ENCODE data around the gene DRC7. TPM values are rescaled to one million over a fixed set of nuclear protein-coding genes. Genes with fewer than 3 reads are reported as not detected.

Gene DRC7
- polyA plus RNA-seq, 4 donors: 0.37 TPM; not detected in 3

- DNase-seq (no peak), FAIRE-seq (no peak)
- WGBS, 3 donors: 92 to 94% (median 92%) methylated on average over 13 of the region's 13 CpGs
- Histone ChIP-seq H3K4me3 (ENCODE audit: low read depth in 1 of 3, low read length in 3 of 3) (no peak overlapping the region), H3K27me3 (ENCODE audit: control insufficient read depth in 3 of 3, insufficient read depth in 3 of 3, low read length in 3 of 3) (no peaks in the 10 kb centered on the region), H3K4me1 (ENCODE audit: control insufficient read depth in 3 of 3, insufficient read depth in 2 of 3, low read depth in 1 of 3, low read length in 2 of 3) (no peaks in the 10 kb centered on the region), H3K36me3 (ENCODE audit: control insufficient read depth in 3 of 3, insufficient read depth in 2 of 3, low read depth in 1 of 3, low read length in 3 of 3) (peaks cover 0 to 95% (median 3%) of the 10 kb centered on the region in 3 donors), H3K9me3 (ENCODE audit: control insufficient read depth in 2 of 2, insufficient read depth in 1 of 2, low read depth in 1 of 2, low read length in 1 of 2) (no peaks in the 10 kb centered on the region), H3K27ac (ENCODE audit: low read depth in 1 of 3, low read length in 2 of 3) (no peak overlapping the region)
Observed at GRCh38 chr16:57657228-57657627, 37.4 kb upstream of the DRC7 start.

- no peaks in the 10 kb centered on the region for H3K4me1 ChIP-seq (ENCODE audit: control insufficient read depth in 3 of 3, insufficient read depth in 2 of 3, low read depth in 1 of 3, low read length in 2 of 3)
- H3K4me3 ChIP-seq (ENCODE audit: low read depth in 1 of 3, low read length in 3 of 3): no peak overlapping the region
- no peak for DNase-seq
- WGBS, 3 donors: 87 to 90% (median 89%) methylated on average over 10 of the region's 10 CpGs
- FAIRE-seq: no peak
- H3K27ac ChIP-seq (ENCODE audit: low read depth in 1 of 3, low read length in 2 of 3): no peak overlapping the region
- no peaks in the 10 kb centered on the region for H3K27me3 ChIP-seq (ENCODE audit: control insufficient read depth in 3 of 3, insufficient read depth in 3 of 3, low read length in 3 of 3)
- H3K36me3 ChIP-seq (ENCODE audit: control insufficient read depth in 3 of 3, insufficient read depth in 2 of 3, low read depth in 1 of 3, low read length in 3 of 3): peaks cover 0 to 95% (median 6%) of the 10 kb centered on the region in 3 donors
- H3K9me3 ChIP-seq (ENCODE audit: control insufficient read depth in 2 of 2, insufficient read depth in 1 of 2, low read depth in 1 of 2, low read length in 1 of 2): no peaks in the 10 kb centered on the region
Observed at GRCh38 chr16:57658130-57658877, 36.3 kb upstream of the DRC7 start.

- Histone ChIP-seq H3K9me3 (ENCODE audit: control insufficient read depth in 2 of 2, insufficient read depth in 1 of 2, low read depth in 1 of 2, low read length in 1 of 2) (no peaks in the 10 kb centered on the region), H3K36me3 (ENCODE audit: control insufficient read depth in 3 of 3, insufficient read depth in 2 of 3, low read depth in 1 of 3, low read length in 3 of 3) (peaks cover 0 to 95% (median 6%) of the 10 kb centered on the region in 3 donors), H3K27me3 (ENCODE audit: control insufficient read depth in 3 of 3, insufficient read depth in 3 of 3, low read length in 3 of 3) (no peaks in the 10 kb centered on the region), H3K4me1 (ENCODE audit: control insufficient read depth in 3 of 3, insufficient read depth in 2 of 3, low read depth in 1 of 3, low read length in 2 of 3) (no peaks in the 10 kb centered on the region), H3K27ac (ENCODE audit: low read depth in 1 of 3, low read length in 2 of 3) (no peak overlapping the region), H3K4me3 (ENCODE audit: low read depth in 1 of 3, low read length in 3 of 3) (no peak overlapping the region)
- 80 to 85% (median 82%) methylated on average over 18 to 19 of the region's 19 CpGs for WGBS, 3 donors
- FAIRE-seq (no peak), DNase-seq (no peak)
Observed at GRCh38 chr16:57658878-57659674, 35.5 kb upstream of the DRC7 start.

- 77 to 82% (median 77%) methylated on average over 10 to 11 of the region's 11 CpGs for WGBS, 3 donors
- FAIRE-seq (no peak), DNase-seq (no peak)
- Histone ChIP-seq H3K4me1 (ENCODE audit: control insufficient read depth in 3 of 3, insufficient read depth in 2 of 3, low read depth in 1 of 3, low read length in 2 of 3) (no peaks in the 10 kb centered on the region), H3K27ac (ENCODE audit: low read depth in 1 of 3, low read length in 2 of 3) (no peak overlapping the region), H3K36me3 (ENCODE audit: control insufficient read depth in 3 of 3, insufficient read depth in 2 of 3, low read depth in 1 of 3, low read length in 3 of 3) (peaks cover 0 to 96% (median 8%) of the 10 kb centered on the region in 3 donors), H3K27me3 (ENCODE audit: control insufficient read depth in 3 of 3, insufficient read depth in 3 of 3, low read length in 3 of 3) (no peaks in the 10 kb centered on the region), H3K4me3 (ENCODE audit: low read depth in 1 of 3, low read length in 3 of 3) (no peak overlapping the region), H3K9me3 (ENCODE audit: control insufficient read depth in 2 of 2, insufficient read depth in 1 of 2, low read depth in 1 of 2, low read length in 1 of 2) (no peaks in the 10 kb centered on the region)
Observed at GRCh38 chr16:57660715-57661463, 33.7 kb upstream of the DRC7 start.

- no peaks in the 10 kb centered on the region for H3K4me1 ChIP-seq (ENCODE audit: control insufficient read depth in 3 of 3, insufficient read depth in 2 of 3, low read depth in 1 of 3, low read length in 2 of 3)
- H3K9me3 ChIP-seq (ENCODE audit: control insufficient read depth in 2 of 2, insufficient read depth in 1 of 2, low read depth in 1 of 2, low read length in 1 of 2): no peaks in the 10 kb centered on the region
- H3K36me3 ChIP-seq (ENCODE audit: control insufficient read depth in 3 of 3, insufficient read depth in 2 of 3, low read depth in 1 of 3, low read length in 3 of 3): peaks cover 0 to 93% (median 8%) of the 10 kb centered on the region in 3 donors
- H3K27ac ChIP-seq (ENCODE audit: low read depth in 1 of 3, low read length in 2 of 3): no peak overlapping the region
- H3K27me3 ChIP-seq (ENCODE audit: control insufficient read depth in 3 of 3, insufficient read depth in 3 of 3, low read length in 3 of 3): no peaks in the 10 kb centered on the region
- WGBS, 3 donors: 80 to 91% (median 88%) methylated on average over 7 of the region's 7 CpGs
- FAIRE-seq (no peak), DNase-seq (no peak)
- H3K4me3 ChIP-seq (ENCODE audit: low read depth in 1 of 3, low read length in 3 of 3): no peak overlapping the region
Observed at GRCh38 chr16:57661510-57661909, 33.1 kb upstream of the DRC7 start.

- H3K4me3 ChIP-seq (ENCODE audit: low read depth in 1 of 3, low read length in 3 of 3): no peak overlapping the region
- H3K27me3 ChIP-seq (ENCODE audit: control insufficient read depth in 3 of 3, insufficient read depth in 3 of 3, low read length in 3 of 3): no peaks in the 10 kb centered on the region
- no peaks in the 10 kb centered on the region for H3K4me1 ChIP-seq (ENCODE audit: control insufficient read depth in 3 of 3, insufficient read depth in 2 of 3, low read depth in 1 of 3, low read length in 2 of 3)
- WGBS, 3 donors: 88 to 91% (median 89%) methylated on average over 20 of the region's 20 CpGs
- DNase-seq (no peak), FAIRE-seq (no peak)
- H3K27ac ChIP-seq (ENCODE audit: low read depth in 1 of 3, low read length in 2 of 3): no peak overlapping the region
- no peaks in the 10 kb centered on the region for H3K9me3 ChIP-seq (ENCODE audit: control insufficient read depth in 2 of 2, insufficient read depth in 1 of 2, low read depth in 1 of 2, low read length in 1 of 2)
- H3K36me3 ChIP-seq (ENCODE audit: control insufficient read depth in 3 of 3, insufficient read depth in 2 of 3, low read depth in 1 of 3, low read length in 3 of 3): peaks cover 0 to 86% (median 8%) of the 10 kb centered on the region in 3 donors
Observed at GRCh38 chr16:57661936-57662906, 32.4 kb upstream of the DRC7 start.

GRCh38 chr16:57663436-57663835, 31.2 kb upstream of the DRC7 start:
- H3K36me3 ChIP-seq (ENCODE audit: control insufficient read depth in 3 of 3, insufficient read depth in 2 of 3, low read depth in 1 of 3, low read length in 3 of 3): peaks cover 0 to 75% (median 5%) of the 10 kb centered on the region in 3 donors
- DNase-seq (no peak), FAIRE-seq (no peak)
- H3K27ac ChIP-seq (ENCODE audit: low read depth in 1 of 3, low read length in 2 of 3): no peak overlapping the region
- H3K4me3 ChIP-seq (ENCODE audit: low read depth in 1 of 3, low read length in 3 of 3): no peak overlapping the region
- H3K9me3 ChIP-seq (ENCODE audit: control insufficient read depth in 2 of 2, insufficient read depth in 1 of 2, low read depth in 1 of 2, low read length in 1 of 2): no peaks in the 10 kb centered on the region
- H3K4me1 ChIP-seq (ENCODE audit: control insufficient read depth in 3 of 3, insufficient read depth in 2 of 3, low read depth in 1 of 3, low read length in 2 of 3): no peaks in the 10 kb centered on the region
- WGBS, 3 donors: 87 to 90% (median 89%) methylated on average over 17 to 21 of the region's 21 CpGs
- H3K27me3 ChIP-seq (ENCODE audit: control insufficient read depth in 3 of 3, insufficient read depth in 3 of 3, low read length in 3 of 3): no peaks in the 10 kb centered on the region

All from small intestine (tissue), 7 donors.